HG03280 (cell line): ENCODE results near the gene CISD1.
"Not testable (repeated sequence)": the region's sequence is repeated elsewhere in the genome, so short reads cannot be mapped to it uniquely, and the experiment has no call there.

Experiments
- ATAC-seq: cut with Tn5 transposase; IDR thresholded peaks from one replicate; pipeline ENCODE4 v1.9.1; 2021; ENCODE audit warnings: mild to moderate bottlenecking, moderate library complexity; ENCODE audit not compliant: unreplicated experiment

CISD1 gene

DNA sequence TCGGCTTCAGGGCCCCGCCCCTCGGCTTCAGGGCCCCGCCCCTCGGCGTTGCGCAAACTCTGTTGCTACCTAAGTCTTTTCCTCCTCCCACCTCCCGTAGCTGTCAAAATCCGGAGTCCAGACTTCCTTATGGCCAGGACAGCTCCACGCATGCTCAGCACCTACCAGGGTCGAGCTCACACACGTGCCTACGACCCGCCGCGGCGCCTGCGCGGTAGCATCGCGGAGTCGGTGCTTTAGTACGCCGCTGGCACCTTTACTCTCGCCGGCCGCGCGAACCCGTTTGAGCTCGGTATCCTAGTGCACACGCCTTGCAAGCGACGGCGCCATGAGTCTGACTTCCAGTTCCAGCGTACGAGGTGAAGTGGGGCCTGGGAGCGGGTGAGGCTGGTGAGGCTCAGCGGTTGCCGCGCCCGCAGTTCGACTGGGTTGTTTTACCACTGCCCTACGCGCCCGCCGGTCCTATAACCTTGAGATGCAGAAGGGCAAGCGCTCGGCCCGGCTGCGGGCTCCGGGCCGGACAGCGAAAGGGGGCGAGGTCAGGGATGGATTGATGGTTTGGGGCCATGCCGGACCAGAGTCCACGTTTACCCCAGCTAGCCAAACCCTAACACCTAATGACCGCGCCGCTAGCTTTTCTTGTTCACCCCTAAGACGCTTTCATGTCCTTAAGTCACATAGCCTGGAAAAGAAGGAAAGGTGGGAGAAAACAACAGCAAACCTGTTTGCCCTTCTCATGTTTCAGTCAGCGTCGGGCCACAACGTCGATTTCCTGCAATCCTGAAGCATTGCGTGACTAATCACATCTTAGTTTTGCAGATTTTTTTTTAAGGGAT, at the start of gene CISD1:
TSS of gene CISD1 (plus strand) at position 217 of the 836 bp plus-strand sequence. CDS start at position 329, 112 bp downstream.
- peak; percentile 58 for ATAC-seq

- ATAC-seq, result no peak
Observed at GRCh38 chr10:58219875-58220274, 49.1 kb upstream of the CISD1 start.

- no peak for ATAC-seq
Observed at GRCh38 chr10:58220769-58221451, 48.1 kb upstream of the CISD1 start.

GRCh38 chr10:58225654-58226053, 43.3 kb upstream of the CISD1 start:
- no peak for ATAC-seq

GRCh38 chr10:58229856-58230255, 39.1 kb upstream of the CISD1 start:
- not testable (repeated sequence) for ATAC-seq

GRCh38 chr10:58237014-58237834, 31.7 kb upstream of the CISD1 start:
- no peak for ATAC-seq

GRCh38 chr10:58239561-58240169, 29.3 kb upstream of the CISD1 start:
- ATAC-seq, result no peak

- ATAC-seq, result no peak
Observed at GRCh38 chr10:58240531-58240930, 28.4 kb upstream of the CISD1 start.

DNA sequence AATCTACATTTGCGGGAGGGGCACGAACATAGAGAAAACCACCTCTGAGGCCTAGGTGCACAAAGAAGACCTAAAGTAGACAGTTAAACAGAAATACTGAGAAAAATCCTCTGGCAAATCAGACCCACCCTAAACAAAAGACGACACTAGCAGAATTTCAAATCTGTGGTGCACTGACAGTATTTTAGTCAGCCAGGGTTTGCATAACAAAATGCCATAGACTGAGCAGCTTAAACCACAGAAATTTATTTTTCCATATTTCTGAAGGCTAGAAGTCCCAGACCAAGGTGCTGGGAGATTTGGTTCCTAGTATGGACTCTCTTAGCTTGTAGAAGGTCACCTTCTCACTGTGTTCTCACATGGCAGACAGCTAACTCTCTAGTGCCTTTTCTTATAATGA, 27.6 kb upstream of the CISD1 start:
- ATAC-seq, result no peak

- no peak for ATAC-seq
Observed at GRCh38 chr10:58243269-58243668, 25.7 kb upstream of the CISD1 start.

DNA sequence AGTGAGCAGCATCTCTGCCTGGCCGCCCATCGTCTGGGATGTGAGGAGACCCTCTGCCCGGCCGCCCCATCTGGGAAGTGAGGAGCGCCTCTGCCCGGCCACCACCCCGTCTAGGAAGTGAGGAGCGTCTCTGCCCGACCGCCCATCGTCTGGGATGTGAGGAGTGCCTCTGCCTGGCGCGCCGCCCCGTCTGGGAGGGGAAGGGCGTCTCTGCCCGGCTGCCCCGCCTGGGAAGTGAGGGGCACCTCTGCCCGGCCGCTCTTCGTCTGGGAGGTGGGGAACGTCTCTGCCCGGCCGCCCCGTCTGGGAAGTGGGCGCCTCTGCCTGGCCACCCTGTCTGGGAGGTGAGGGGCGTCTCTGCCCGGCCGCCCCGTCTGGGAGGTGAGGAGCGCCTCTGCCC, 25.2 kb upstream of the CISD1 start:
- ATAC-seq, result not testable (repeated sequence)

- ATAC-seq, result not testable (repeated sequence)
Observed at GRCh38 chr10:58244242-58244641, 24.7 kb upstream of the CISD1 start.

- not testable (repeated sequence) for ATAC-seq
Observed at GRCh38 chr10:58244666-58245065, 24.3 kb upstream of the CISD1 start.

- ATAC-seq, result no peak
Observed at GRCh38 chr10:58253184-58253583, 15.8 kb upstream of the CISD1 start.

DNA sequence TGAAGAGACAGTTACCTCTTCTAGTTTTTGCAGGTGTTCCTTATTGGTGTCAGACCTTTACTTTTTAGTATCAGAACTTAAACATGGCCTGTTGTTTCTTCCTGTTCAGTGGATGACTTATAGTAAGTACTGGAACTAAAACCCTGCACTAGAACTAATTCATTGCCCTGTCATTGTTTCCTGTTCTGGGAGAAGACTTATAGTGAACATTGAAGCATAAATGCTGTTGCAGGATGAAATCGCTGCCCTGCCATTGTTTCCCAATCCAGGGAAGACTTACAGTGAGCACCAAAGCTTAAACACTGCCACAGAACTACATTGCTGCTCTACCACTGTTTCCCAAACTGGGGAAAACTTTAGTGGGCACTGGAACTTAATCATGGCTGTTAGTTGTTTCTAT, 14.3 kb upstream of the CISD1 start:
- ATAC-seq, result no peak

DNA sequence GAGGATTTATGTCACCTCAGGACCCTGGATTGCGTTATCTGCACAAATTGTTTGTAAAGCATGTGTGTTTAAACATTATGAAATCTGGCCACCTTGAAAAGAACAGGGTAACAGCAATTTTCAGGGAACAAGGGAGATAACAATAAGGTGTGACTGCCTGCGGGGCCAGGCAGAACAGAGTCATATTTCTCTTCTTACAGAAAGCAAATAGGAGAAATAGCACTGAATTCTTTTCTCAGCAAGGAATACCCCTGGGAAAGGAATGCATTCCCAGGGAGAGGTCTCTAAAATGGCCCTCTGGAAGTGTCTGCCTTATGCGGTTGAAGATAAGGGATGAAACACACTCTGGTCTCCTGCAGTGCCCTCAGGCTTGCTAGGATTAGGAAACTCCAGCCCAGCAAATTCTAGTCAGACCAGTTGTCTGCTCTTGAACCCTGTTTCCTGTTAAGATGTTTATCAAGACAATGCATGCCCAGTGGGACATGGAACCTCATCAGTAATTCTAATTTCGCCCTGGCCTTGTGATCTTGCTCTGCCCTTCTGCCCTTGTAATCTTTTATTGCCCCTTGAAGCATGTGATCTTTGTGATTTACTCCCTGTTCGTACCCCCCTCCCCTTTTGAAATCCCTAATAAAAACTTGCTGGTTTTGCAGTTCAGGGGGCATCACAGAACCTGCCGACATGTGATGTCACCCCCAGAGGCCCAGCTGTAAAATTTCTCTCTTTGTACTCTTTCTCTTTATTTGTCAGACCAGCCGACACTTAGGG, 12.8 kb upstream of the CISD1 start:
- ATAC-seq, result not testable (repeated sequence)

- ATAC-seq, result no peak
Observed at GRCh38 chr10:58258977-58259692, 9.8 kb upstream of the CISD1 start.

- ATAC-seq, result no peak
Observed at GRCh38 chr10:58260334-58260733, 8.6 kb upstream of the CISD1 start.

DNA sequence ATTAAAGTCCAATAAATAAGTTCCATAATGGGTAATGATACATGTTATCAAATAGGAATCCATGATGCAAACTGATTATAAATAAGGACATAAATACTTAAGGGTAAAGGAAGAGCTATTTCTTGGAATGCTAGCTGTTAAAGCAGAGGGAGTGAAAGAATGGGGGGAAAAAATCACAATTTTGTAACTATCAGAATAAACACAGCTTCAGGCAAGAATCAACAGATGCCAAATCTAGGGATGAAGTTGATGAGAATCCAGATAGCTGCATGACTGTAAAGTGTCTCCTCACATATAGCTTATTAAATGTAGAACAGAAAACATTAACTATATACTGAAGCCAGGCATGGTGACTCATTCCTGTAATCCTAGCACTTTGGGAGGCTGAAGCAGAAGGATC, 6.2 kb upstream of the CISD1 start:
- no peak for ATAC-seq

- ATAC-seq, result no peak
Observed at GRCh38 chr10:58264780-58265179, 4.2 kb upstream of the CISD1 start.
